ENCODE results near the gene GAB1.
"Not testable (repeated sequence)": the region's sequence is repeated elsewhere in the genome, so short reads cannot be mapped to it uniquely, and the experiment has no call there.

The GAB1 gene

DNA sequence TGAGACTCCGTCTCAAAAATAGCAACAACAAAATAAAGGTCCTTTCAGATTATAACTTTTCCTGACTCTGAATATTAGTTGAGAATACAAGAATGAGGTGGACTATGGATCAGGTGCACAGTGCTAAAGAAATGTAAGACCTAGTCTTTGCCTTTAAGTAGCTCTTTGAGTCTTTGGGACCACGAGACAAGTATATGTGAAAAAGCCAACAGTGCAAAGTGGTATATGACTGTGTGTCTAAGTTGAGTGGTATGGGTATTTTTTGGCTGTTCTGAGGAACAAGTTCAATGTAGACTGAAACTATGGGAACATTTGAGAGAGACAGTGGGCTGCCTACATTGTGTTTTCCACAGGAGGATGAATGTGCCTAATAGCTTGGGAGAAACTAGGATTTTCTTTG, 2.8 kb downstream of the GAB1 start:
- no peak for DNase-seq

DNA sequence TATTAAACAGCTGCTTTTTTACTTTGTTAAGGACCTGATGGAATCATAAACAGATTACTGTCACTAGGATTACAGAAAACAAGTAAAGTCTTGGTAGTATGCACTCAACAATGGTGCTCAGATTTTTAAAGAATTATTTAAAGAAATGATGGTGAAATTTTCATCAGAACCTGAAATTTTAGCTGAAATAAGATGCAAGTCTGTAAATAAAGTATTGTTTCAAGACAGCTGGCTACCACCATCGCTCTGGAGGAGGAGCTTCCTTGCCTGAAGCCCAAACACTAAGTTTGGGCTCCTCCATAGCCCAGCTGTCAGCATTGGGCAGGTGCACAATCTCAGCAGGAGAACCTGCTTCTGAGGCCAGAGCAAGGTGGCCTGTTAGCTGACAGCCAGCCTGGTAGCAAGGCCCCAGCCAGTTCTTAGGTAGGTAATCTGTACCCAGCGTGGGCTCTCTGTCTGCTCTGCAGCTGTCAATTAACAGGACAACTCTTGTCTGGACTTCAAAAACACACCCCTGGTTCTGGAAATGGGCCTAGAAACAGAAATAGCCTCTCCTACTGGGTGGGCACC, 4.6 kb downstream of the GAB1 start:
- no peak for DNase-seq

DNA sequence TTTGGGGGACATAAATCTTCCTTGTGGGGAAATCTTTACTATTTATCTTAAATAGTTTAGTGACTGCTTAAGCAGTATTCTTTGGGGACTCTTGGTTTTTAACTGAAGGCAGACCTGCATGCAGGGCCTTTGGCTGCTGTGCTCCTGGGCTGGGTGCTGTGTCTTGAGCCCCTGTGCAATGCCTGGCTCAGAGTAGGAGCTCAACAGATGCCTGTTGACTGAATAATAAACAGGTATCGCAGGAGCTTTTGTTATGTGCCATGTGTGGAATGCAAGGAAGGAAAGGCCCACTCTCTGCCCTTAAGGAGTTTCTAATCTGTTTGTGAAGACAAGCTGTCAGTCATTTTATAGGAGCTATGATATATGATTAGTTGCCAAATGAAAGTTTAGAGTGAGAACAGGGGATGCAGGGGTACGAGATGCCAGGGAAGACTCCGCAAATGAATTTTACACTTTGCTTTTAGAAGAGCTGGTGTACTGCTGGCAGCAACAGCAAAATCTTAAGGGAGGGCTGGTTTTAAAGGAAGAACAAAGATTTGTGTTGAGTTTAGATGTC, 6.7 kb downstream of the GAB1 start:
- no peak for DNase-seq

DNA sequence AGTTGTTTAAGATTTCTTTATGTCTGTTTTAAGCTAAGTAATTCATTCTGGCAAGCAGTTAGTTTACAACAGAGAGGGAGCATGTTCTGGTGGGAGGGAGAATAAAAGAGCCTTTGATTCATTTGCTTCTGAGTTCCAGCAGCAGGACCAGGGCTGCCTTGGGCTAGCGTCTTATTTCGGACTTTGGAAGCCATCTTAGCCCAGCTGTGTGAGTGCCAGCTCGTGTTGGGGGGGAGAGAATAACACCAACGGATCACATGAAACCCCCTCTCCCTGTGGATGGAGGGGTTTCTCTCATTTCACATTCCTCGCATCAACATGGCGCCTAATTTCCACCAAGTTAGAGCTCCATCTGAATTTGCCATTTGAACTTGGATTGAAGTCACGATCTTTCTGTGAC, 7.4 kb downstream of the GAB1 start:
- DNase-seq = no peak

DNA sequence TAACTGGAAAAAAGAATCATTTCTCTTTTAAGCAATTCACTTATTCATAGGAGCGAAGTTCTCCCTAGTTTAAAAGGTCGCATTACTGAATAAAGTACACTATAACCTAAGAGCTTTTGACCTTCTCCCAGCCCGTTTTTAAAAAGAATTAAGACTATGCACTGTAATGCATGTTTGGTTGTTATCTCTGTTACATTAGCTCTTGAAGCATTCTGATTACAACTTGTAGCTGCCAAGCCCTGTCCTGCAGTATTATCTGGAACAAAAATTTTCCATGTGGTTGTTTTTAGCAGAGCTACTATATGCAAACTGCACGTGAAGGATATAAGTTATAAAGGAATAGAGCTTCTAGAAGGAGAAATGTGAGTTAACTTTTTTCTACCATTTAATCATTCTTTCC, 8.1 kb downstream of the GAB1 start:
- DNase-seq = no peak

DNA sequence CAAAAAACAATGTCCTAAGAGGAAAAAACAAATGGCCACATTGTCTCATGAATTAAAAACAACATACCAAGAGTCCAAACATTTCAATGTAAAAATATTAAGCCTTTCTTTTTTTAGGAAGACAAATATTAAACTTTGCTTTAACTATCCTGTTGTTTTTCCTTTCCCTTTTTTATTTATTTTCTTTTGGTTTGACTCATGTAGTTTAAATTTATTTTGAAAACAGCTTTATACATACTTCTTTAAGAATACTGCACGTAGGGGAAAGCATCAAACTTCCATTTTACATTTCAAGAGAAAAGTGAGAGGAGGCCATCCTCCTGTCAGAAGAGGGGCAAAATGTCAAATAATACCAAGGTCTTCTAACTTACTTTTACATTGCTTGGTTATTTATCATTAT, 8.7 kb downstream of the GAB1 start:
- no peak for DNase-seq

DNA sequence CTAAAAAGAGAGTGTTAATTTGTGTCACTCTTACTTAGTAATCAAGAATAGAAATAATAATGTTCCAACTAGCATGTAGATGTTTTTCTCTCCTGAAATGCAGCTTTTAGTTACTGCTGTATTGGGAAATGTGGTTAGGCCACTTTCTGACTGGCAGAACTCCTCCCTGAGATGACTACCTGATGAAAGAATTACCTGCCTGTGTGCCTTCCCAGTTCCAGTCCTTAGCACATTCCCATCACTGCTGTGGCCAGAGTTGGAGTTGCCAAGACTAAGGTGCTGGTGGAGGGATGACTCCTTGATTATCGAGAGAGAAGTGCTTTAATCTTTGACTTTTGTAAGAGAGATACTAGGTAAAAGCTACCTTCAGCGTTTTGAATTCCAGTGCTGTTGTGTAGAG, 9.5 kb downstream of the GAB1 start:
- DNase-seq = no peak

DNA sequence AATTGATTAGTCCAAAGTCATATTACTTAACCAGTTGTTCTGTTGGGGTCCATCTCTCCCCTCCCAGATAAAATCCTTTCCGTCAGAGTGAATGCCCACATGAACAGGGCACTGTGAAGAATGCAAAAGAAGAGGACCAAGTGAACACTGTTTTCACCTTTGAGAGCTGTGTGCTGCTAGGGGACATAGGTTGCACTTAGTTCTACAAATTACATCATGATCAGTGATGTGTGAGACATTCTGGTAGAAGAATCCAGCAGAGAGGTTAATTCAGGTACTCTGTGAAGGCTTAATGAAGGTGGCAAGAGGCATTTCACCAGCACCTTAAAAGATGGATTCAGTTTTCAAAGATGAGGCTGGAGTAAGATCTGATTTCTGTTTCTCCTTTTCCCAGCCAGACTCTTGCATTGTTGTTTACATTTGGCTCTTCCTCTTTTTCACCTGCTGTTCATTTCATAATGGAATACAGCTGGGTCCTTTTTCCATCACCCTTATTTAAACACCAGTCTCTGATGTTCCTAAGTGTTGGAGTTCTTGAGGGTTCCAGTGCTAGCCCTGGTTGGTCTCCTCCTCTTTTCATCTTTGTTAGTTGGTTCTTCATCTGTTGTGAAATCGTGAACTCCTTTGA, 10.9 kb downstream of the GAB1 start:
- no peak for DNase-seq

DNA sequence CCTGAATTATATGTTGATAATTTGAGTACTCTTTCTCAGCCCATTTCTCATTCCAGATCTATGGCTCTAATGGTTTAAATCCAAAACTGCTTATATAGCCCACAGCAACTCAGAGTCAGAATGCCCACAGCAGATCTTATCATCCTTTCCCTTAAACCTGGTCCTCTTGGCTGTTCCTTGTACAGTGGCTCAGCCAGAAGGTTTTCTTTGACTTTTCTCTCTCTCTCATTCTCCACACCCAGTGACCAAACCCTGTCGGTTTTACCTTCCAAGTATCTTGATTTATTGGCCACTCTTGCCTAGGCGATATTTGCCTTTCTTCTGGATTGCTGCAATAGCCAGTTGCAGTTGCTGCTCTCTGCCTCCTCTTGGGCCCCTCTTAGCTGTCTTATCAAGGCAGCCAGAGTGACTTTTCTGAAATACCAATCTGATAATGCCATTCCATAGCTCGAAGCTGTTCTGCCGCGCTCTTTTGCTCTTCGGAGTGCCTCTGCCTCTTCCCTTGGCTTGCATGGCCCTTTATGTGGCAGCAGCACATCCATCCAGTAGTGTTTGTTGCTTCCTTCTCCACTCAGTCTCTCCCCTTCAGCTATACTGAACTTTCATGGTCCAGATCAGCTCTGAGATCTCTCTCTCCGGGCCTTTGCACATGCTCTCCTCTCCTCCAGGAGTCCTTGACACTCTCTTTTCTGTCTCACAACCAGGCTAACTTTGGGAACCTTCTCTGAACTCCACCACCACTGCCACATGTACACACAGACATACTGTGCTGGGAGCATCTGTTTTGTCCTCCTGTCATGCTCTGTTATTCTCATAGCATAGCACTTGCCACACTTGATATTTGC, 11.8 kb downstream of the GAB1 start:
- no peak for DNase-seq

DNA sequence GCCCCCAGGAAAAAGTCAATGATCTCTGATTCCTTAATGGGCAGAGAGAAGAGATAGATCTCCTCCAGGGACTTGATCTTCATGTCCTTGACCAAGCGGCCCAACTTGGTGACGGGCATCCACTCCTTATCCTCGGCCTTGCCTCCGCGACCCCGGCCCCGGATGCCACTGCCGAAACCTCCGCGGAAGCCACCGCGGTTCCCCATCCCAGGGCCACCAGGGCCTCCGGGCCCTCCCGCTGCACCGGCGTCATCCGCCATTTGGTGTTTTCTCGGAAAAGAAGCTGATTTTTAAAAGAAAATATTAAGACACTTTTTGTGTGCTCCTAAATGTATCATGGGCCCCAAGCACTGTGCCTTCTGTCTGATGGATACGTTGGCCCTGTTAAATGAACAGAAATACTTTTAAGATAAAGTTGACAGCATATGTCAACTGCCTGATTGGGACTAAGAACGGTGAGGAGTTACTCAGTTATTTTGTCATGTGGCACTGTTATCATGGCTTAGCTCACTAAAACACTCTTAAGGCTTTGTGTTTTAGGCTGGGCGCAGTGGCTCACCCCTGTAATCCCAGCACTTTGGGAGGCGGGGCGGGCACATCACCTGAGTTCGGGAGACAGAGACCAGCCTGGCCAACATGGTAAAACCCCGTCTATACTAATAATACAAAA, 13.3 kb downstream of the GAB1 start:
- not testable (repeated sequence) for DNase-seq

DNA sequence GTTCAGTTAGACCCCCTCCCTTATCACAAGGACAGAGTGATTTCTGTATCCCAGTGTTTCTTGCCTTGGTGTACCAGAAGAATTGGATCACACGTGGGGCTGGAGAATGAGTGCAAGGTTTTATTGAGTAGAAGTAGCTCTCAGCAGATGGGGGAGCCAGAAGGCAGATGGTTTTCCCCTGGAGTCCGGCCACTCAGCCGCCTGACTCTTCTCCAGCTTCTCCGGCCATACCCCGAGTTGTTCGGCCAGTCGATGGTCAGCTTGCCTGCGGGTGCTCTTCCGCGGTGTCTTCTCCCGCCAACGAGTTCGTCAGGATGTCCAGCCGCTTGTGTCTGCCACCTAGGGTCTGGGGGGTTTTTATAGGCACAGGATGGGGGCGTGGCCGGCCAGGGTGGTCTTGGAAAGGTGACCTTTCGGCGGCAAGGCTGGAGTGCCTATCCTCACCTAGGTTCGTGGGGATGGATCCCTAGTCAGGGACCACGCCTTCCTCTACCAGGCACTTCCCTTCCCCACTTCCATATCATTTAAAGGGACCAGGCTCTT, 14.5 kb downstream of the GAB1 start:
- no peak for DNase-seq

DNA sequence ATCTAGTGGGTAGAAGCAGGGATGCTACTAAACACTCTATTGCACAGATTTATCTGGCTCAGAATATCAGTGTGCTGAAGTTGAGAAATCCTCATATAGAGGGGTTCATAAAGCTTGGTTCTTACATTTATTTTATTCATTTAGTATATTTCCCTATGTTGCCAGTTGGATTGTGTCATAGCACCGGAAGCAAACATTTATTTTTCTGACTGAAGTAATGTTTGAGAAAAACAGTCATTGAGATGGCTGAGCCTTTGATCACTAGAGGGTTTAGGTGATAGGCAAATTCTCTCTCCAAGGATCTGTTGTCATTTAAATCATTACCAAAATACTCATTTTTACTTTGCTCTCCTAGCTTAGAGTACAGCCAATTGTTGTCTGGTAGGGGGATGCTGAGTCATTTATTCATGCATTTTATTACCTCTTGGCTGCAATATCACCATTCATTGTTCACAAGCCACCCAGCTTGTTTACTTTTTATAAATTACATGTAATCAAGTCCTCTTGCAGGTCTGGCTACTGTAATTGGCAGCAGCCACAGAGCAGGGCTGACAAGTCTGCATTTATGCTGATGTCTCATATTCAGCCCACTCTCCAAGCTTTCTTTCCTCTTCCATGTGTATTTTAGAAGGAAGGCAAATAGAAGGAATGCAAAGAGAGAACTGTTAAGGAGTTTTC, 15.2 kb downstream of the GAB1 start:
- DNase-seq = no peak

DNA sequence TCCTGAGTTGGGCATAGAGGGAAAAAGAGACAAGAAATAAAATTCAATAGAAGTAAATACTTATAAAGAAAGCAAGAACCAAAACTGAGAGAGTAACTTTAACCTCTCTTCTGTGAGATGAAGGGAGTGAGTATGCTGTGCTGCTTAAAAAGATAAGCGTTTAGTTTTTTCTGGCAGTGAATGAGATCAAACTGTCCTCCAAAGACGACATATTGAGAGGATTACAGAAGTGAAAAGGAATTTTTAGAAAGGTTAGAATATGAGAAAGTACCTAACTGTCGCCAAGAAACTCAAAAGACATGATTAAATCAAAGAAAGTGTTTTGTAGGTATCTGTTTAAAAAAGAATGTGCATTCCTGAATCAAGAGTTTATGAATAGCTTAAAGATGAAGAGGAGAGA, 16.0 kb downstream of the GAB1 start:
- DNase-seq = no peak

DNA sequence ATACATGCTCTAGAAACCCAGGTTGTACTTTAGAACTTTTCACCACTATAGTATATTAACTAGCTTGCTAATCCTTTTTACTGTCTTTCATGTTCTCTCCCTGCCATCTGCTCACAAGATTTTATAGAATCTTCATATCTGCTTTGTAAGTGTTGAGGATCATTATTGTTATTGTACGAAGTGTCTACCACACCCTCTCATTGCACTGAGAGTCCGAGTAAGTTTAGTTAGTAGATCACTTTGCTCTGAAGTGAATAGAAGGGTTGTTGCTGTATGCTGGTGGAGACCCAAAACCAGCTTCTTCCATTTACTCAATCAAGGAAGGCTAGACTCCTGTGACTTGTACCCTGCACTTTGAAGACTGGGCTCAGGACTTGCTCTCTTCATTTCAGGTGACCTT, 17.1 kb downstream of the GAB1 start:
- no peak for DNase-seq

DNA sequence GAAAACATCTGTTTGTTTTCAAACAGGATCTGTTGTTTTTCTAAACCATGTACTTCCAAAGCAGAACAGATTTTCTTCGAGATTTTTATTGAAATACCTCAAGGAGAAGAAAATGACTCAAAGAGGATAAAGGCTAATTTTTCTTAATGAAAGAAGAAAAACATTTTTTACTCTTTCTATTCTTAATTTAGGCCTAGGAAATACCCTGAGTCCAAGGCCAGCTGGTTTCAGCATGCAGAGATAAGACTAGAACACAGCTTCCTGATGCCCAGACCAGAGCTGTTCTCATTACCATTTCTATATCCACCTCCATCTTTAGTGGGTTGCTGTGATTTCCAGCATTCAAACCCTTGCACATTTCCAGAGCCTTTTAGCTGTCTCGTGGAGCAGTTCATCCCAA, 18.3 kb downstream of the GAB1 start:
- DNase-seq = no peak

DNA sequence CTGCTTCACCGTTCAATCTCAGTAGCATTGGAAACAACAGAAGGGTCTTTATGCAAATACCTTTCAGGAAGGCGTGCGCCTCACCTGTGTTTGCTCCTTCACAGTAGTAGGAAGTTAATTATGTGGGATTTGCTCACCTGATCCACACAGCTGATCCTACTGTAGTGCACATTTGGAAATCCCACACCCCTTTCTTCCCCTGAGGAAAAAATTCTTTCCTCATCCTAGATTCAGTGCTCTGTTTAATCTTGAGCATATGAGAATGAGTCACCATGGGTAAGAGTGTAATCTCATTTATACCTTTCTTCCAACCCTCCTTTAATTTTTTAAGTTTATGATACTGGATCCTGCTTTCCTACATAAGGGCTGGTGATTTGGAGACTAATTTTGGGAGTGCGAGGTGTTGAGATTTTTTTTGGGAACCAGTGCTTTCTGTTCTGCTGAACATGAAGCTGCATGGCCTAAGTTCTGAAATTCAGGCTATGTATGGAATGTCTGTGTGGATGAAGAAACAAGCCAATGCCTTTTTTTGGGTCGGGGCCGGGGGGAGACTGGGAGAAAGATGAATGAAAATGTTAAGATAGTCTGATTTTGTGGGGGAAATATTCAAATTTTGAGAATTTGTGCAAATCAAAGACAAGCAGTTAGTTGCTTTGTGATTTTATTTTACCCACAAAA, 19.0 kb downstream of the GAB1 start:
- no peak for DNase-seq

DNA sequence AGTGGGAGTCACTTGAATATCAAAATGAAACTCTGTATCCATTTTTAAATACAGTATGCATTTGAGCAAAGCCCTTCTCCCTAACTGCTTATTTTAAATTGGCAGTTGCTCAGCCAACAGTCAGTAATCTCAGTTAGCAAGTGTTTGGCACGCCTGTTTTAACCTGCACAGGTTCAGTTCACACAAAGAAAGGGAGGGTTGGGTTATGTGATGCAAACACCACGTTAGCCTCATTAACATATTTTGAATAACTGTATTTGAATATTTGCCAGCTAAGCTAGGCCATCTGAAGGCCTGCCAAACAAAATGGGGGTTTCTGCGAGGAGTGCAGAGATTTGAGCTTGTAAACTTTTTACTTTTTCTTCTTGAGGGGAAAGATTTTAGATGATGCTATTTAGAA, 19.8 kb downstream of the GAB1 start:
- DNase-seq = no peak

DNA sequence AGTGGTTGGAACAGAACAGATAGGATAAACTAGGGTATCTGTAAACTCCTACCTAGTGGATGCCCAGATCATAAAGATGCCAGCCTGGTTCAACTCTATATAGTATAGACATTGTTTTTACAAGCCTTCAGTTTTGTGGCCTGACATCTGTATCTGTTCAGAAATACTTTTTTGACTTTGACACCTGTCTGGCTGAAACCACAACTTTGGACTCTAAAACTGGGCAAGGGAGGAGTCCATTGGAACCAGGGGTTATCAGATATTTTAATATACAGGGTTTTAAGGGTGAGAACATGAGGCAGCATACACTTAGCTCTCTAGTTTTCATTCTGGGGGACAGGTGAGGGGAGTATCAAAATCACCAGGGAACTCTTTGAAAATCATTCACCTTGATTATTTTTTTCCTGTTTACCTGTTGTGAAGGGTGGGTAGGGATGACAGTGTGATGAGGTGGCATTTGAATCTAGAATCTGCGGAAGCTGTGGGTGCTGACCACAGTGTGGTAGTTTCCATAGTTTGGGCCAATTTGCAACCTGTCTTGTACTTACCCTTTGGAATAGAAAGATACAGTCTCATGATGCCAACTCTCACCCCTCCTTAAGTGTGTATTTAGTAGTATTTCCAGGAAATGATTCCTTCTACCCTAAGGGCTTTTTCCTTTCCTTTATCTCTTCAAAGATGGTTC, 20.6 kb downstream of the GAB1 start:
- DNase-seq = no peak

DNA sequence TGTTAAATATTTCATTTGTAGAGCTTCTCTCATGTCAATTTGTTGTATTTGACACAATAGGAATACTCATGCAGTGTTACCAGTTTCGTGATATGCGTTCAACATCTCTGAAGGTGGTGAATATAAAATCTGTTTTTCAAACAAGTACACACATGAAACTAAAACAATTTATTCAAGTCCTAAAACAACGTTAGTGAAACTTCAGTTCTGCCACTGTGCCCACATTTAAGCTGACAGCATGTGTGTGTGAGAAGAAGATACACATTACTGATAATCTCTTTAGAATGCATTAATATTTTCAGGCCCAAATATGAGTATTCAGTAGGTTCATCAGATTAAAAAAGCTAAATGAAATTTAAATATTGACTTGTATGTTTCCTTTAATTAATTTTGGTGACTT, 21.7 kb downstream of the GAB1 start:
- DNase-seq = no peak

DNA sequence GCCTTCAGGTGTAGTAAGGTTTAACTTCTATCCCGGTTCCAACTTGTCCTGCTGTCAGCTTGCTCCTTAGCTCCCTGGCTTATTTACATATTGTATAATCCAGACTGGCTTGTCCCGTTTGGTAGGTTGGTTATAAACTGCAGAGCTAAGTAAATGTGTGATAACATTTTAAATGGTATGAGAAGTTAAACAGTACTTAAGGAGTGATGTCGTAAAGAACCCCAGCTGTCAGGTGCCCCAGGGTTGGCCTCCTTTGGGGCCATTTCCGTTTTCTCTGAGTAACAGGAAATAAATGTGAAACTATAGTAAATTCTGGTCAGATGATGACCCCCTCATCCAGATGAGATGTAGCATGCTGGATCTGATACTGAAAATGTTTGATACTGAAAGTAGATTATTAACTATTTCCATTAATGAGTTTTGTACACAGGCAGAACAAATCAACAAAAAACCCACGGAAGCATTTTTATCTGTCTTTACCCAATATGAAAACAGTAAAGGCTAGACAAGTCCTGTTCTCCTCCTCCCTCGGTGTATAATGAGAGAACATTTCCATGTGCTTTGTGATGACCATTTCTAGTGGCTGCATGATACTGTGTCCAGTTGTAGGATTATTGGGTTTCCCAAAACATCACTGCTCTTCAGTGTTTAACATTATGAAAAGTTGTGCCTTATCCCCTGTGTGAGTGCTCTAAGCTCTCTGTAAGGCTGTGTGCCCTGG, 22.4 kb downstream of the GAB1 start:
- peak; percentile 9 for DNase-seq

All from central memory CD4-positive, alpha-beta T cell (primary cell).